Subcutaneous abdominal adipose tissue (tissue), 5 donors: Measurements from ENCODE around the gene PRSS50.

Experiments used
- H3K27ac ChIP-seq: one replicate; pipeline ENCODE4 v1.7.0; 2013; ENCODE audit warnings: low read depth, mild to moderate bottlenecking, inconsistent platforms, low read length, moderate library complexity
- H3K27me3 ChIP-seq, 5 donors: one replicate each; pipeline ENCODE4 v1.7.0; 2013; ENCODE audit warnings: low read length in 5 of 5, inconsistent platforms in 1 of 5; ENCODE audit not compliant: control insufficient read depth in 5 of 5, insufficient read depth in 4 of 5
- H3K36me3 ChIP-seq, 5 donors: one replicate each; pipeline ENCODE4 v1.7.0; 2013; ENCODE audit warnings: low read length in 5 of 5; ENCODE audit not compliant: control insufficient read depth in 5 of 5, insufficient read depth in 5 of 5
- H3K4me1 ChIP-seq, 5 donors: one replicate each; pipeline ENCODE4 v1.7.0; 2013; ENCODE audit warnings: low read length in 5 of 5, mild to moderate bottlenecking in 3 of 5, moderate library complexity in 1 of 5; ENCODE audit not compliant: control insufficient read depth in 5 of 5, insufficient read depth in 5 of 5
- H3K4me3 ChIP-seq, 5 donors: one replicate each; pipeline ENCODE4 v1.7.0; 2013; ENCODE audit warnings: low read length in 5 of 5, low read depth in 1 of 5
- H3K9ac ChIP-seq, 5 donors: one replicate each; pipeline ENCODE4 v1.7.0; 2013; ENCODE audit warnings: low read length in 5 of 5, mild to moderate bottlenecking in 4 of 5, moderate library complexity in 3 of 5
- H3K9me3 ChIP-seq, 5 donors: one replicate each; pipeline ENCODE4 v1.7.0; 2013; ENCODE audit warnings: low read length in 5 of 5; ENCODE audit not compliant: control insufficient read depth in 5 of 5
- donor health status: healthy.
- donor health status: healthy.
- donor health status: healthy.
- donor health status: healthy.
- donor health status: healthy.

Gene PRSS50

GRCh38 chr3:46665763-46666452 is 51.8 kb downstream of the PRSS50 start:
- H3K4me3 ChIP-seq: no peak overlapping the region
- no peak overlapping the region for H3K9ac ChIP-seq
- no peaks in the 10 kb centered on the region for H3K9me3 ChIP-seq
- H3K27ac ChIP-seq: no peak overlapping the region
- H3K36me3 ChIP-seq: peaks cover 0 to 5% (median 0%) of the 10 kb centered on the region in 5 donors
- peaks cover 3 to 25% (median 18%) of the 10 kb centered on the region in 5 donors for H3K4me1 ChIP-seq
- peaks cover 0 to 4% (median 0%) of the 10 kb centered on the region in 5 donors for H3K27me3 ChIP-seq

- H3K27me3 ChIP-seq: peaks cover 0 to 4% (median 0%) of the 10 kb centered on the region in 5 donors
- no peak overlapping the region for H3K27ac ChIP-seq
- H3K9me3 ChIP-seq: no peaks in the 10 kb centered on the region
- H3K4me3 ChIP-seq: no peak overlapping the region
- H3K4me1 ChIP-seq: peaks cover 6 to 32% (median 25%) of the 10 kb centered on the region in 5 donors
- H3K36me3 ChIP-seq: no peaks in the 10 kb centered on the region
- no peak overlapping the region for H3K9ac ChIP-seq
Observed at GRCh38 chr3:46664971-46665762, 52.5 kb downstream of the PRSS50 start.

GRCh38 chr3:46664188-46664970 is 53.3 kb downstream of the PRSS50 start:
- no peaks in the 10 kb centered on the region for H3K9me3 ChIP-seq
- H3K27ac ChIP-seq: no peak overlapping the region
- H3K36me3 ChIP-seq: no peaks in the 10 kb centered on the region
- peaks cover 0 to 4% (median 0%) of the 10 kb centered on the region in 5 donors for H3K27me3 ChIP-seq
- no peak overlapping the region for H3K9ac ChIP-seq
- no peak overlapping the region for H3K4me3 ChIP-seq
- H3K4me1 ChIP-seq: peaks cover 6 to 35% (median 31%) of the 10 kb centered on the region in 5 donors

GRCh38 chr3:46663591-46664135 is 54.0 kb downstream of the PRSS50 start:
- Histone ChIP-seq H3K4me1 (peaks cover 6 to 35% (median 31%) of the 10 kb centered on the region in 5 donors), H3K27me3 (peaks cover 0 to 4% (median 0%) of the 10 kb centered on the region in 5 donors), H3K4me3 (no peak overlapping the region), H3K27ac (no peak overlapping the region), H3K9me3 (no peaks in the 10 kb centered on the region), H3K36me3 (no peaks in the 10 kb centered on the region), H3K9ac (no peak overlapping the region)

- Histone ChIP-seq H3K4me1 (peaks cover 6 to 35% (median 31%) of the 10 kb centered on the region in 5 donors), H3K9me3 (no peaks in the 10 kb centered on the region), H3K4me3 (no peak overlapping the region), H3K9ac (no peak overlapping the region), H3K27ac (no peak overlapping the region), H3K27me3 (peaks cover 0 to 4% (median 0%) of the 10 kb centered on the region in 5 donors), H3K36me3 (no peaks in the 10 kb centered on the region)
Observed at GRCh38 chr3:46662771-46663551, 54.7 kb downstream of the PRSS50 start.
